Measurements from ENCODE around the gene NUTM2F. TPM values are rescaled to one million over a fixed set of nuclear protein-coding genes. Genes with fewer than 3 reads are reported as not detected.

The NUTM2F gene
- total and polyA plus RNA-seq, 12 donors: not detected

DNA sequence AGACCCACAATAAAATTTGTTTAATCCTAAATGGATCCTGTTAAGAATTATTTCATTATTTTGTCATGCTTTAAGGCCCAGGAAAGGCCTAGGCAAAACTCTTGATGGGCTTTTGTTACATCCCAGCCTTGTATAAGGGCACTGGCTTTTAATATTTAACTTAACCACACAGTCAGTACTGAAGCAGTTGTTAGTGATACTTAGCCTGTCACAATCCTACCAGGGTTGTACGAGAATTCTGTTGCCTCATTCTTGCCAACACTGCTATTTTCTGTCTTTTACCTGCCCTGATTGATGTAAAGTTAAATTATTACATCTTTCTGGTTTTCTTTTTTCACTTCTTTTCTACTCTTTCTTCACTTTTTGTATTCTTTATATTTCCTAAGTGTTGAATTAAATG is 58.4 kb downstream of the NUTM2F start:
- intact Hi-C loops (cut with DNase I): no loop called here
- no peak for TF ChIP-seq POLR2A (IDR thresholded peaks at IDR 0.05)
- 93 to 97% (median 94%) methylated on average over 1 of the region's 1 CpG for WGBS, 4 donors

DNA sequence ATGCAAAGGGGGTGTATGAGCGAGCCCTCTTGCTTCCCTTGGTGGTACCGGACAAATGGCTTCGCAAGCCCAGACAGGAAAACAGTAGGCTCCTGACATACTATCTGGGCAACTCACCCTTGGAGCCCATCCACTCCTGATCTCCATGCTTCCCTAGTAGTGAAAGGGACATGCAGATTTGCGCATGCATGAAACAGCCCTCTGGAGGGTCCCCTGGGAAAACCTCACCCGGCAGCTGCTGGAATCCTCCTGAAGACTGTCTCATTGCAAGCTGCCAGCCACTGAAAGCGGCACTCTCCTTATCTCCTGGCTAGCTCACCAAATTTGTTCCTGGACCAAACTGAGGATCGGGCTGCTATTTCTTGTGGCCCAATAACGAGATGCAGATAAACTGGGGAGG is 59.2 kb downstream of the NUTM2F start:
- TF ChIP-seq POLR2A (IDR thresholded peaks at IDR 0.05): no peak
- TF ChIP-seq, protein P1, sequence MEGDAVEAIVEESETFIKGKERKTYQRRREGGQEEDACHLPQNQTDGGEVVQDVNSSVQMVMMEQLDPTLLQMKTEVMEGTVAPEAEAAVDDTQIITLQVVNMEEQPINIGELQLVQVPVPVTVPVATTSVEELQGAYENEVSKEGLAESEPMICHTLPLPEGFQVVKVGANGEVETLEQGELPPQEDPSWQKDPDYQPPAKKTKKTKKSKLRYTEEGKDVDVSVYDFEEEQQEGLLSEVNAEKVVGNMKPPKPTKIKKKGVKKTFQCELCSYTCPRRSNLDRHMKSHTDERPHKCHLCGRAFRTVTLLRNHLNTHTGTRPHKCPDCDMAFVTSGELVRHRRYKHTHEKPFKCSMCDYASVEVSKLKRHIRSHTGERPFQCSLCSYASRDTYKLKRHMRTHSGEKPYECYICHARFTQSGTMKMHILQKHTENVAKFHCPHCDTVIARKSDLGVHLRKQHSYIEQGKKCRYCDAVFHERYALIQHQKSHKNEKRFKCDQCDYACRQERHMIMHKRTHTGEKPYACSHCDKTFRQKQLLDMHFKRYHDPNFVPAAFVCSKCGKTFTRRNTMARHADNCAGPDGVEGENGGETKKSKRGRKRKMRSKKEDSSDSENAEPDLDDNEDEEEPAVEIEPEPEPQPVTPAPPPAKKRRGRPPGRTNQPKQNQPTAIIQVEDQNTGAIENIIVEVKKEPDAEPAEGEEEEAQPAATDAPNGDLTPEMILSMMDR (IDR thresholded peaks at IDR 0.05): no peak
- Histone ChIP-seq H3K9me3 (replicated peaks in 1 of 3) (peaks cover 0 to 7% (median 0%) of the 10 kb centered on the region in 3 donors), H3K4me1 (replicated peaks in 1 of 2) (no peaks in the 10 kb centered on the region), H3K27me3 (no peaks in the 10 kb centered on the region), H3K27ac (no peak overlapping the region), H3K36me3 (replicated peaks in 1 of 2) (no peaks in the 10 kb centered on the region), H3K4me3 (no peak overlapping the region)
- DNase-seq: no peak
- intact Hi-C loops (cut with DNase I): no loop called here
- 94 to 96% (median 94%) methylated on average over 8 of the region's 8 CpGs for WGBS, 4 donors

More for the DNA sequence above, 58.4 kb downstream of the NUTM2F start:
- no peak overlapping the region for H3K27ac ChIP-seq
- peaks cover 0 to 7% (median 0%) of the 10 kb centered on the region in 3 donors for H3K9me3 ChIP-seq (replicated peaks in 1 of 3)
- H3K4me3 ChIP-seq: no peak overlapping the region
- DNase-seq: no peak
- H3K4me1 ChIP-seq (replicated peaks in 1 of 2): no peaks in the 10 kb centered on the region
- H3K36me3 ChIP-seq (replicated peaks in 1 of 2): no peaks in the 10 kb centered on the region
- no peaks in the 10 kb centered on the region for H3K27me3 ChIP-seq

Other genes starting within 250 kb of the NUTM2F start
- gene PTPDC1, start 244.2 kb downstream of the NUTM2F start, total RNA-seq: 10 to 100 TPM in 4 of 9 donors, 1 to 10 TPM in 5; 6.0 to 19.4 (median 8.9) TPM
- 10 to 100 TPM in 1 of 3 donors, 1 to 10 TPM in 2; 5.1 to 11.8 (median 10.0) TPM for gene PTPDC1, start 244.2 kb downstream of the NUTM2F start, polyA plus RNA-seq
- 10 to 100 TPM in 3 of 9 donors, 1 to 10 TPM in 6; 1.2 to 34.9 (median 5.7) TPM for gene ZNF169, start 69.3 kb downstream of the NUTM2F start, total RNA-seq
- gene ZNF169, start 69.3 kb downstream of the NUTM2F start, polyA plus RNA-seq: 1 to 10 TPM; 1.2 to 2.6 (median 2.4) TPM
- under 1 TPM in 6 of 9 donors, not detected in 3; 0.06 to 0.47 (median 0.18) TPM for gene PCAT7, start 226.4 kb upstream of the NUTM2F start, total RNA-seq
- under 1 TPM in 2 of 3 donors, not detected in 1; 0.03 to 0.16 TPM for gene PCAT7, start 226.4 kb upstream of the NUTM2F start, polyA plus RNA-seq

All from adrenal gland (tissue), 12 donors.